AG09319 (cell line): Measurements from ENCODE around the gene DCLK3.

Experiments
- DNase-seq: peaks from one replicate; pipeline ENCODE4 v3.0.0-alpha.2; 2010; ENCODE audit warnings: low read depth; ENCODE audit errors: extremely low read depth
- TF ChIP-seq, protein P1 (sequence below): IDR thresholded peaks from 2 replicates; pipeline ENCODE4 v1.5.1; 2011; ENCODE audit warnings: low read depth, mild to moderate bottlenecking, inconsistent platforms, low read length, moderate library complexity

The DCLK3 gene

DNA sequence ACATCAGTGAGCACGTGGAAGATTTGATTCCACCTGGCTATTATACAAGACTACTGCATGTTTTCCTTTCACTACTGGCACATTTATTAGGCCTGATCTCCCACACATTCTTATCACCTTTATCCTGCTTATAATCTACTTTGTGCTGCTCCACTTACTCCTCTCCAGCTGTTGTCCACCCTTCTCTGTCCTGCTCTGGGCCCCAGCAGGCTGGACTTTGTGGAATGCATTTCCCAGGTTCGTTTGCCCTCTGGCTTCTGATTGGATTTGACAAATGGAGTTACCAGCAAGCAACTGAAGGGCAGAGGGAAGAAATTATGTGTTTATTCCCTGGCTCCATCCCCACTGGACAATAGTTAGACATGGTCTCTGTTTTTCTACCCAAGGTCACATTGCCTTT, 75.5 kb downstream of the DCLK3 start:
- TF ChIP-seq, protein P1, sequence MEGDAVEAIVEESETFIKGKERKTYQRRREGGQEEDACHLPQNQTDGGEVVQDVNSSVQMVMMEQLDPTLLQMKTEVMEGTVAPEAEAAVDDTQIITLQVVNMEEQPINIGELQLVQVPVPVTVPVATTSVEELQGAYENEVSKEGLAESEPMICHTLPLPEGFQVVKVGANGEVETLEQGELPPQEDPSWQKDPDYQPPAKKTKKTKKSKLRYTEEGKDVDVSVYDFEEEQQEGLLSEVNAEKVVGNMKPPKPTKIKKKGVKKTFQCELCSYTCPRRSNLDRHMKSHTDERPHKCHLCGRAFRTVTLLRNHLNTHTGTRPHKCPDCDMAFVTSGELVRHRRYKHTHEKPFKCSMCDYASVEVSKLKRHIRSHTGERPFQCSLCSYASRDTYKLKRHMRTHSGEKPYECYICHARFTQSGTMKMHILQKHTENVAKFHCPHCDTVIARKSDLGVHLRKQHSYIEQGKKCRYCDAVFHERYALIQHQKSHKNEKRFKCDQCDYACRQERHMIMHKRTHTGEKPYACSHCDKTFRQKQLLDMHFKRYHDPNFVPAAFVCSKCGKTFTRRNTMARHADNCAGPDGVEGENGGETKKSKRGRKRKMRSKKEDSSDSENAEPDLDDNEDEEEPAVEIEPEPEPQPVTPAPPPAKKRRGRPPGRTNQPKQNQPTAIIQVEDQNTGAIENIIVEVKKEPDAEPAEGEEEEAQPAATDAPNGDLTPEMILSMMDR, result no peak
- DNase-seq, result no peak

DNA sequence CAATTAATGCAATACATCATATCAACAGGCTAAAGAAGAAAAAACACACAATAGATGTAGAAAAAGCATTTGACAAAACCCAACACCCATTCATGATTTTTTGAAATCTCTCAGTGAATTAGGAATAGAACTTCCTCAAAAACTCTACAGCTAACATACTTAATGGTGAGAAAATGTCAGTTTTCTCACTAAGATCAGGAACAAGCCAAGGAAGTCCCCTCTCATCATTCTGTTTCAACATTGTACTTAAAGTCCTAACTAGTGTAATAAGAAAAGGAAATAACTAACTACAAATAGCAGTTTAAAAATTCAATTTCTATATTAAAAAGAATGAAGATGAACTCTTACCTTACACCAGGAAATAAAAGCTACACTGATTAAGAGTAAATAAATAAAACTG, 77.8 kb downstream of the DCLK3 start:
- DNase-seq, result no peak
- TF ChIP-seq, protein P1, result no peak

DNA sequence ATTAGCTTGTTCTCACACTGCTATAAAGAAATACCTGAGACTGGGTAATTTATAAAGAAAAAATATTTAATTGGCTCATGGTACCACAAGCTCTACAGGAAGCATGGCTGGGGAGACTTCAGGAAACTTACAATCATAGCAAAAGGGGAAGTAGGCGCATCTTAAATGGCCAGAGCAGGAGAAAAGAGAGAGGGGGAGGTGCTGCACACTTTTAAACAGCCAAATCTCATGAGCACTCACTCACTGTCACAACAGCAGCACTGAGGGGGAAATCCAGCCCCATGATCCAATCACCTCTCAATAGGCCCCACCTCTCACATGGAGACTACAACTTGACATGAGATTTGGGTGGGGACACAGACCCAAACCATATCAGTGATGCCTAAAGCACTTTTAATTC, 82.5 kb downstream of the DCLK3 start:
- no peak for DNase-seq
- TF ChIP-seq, protein P1, result no peak

DNA sequence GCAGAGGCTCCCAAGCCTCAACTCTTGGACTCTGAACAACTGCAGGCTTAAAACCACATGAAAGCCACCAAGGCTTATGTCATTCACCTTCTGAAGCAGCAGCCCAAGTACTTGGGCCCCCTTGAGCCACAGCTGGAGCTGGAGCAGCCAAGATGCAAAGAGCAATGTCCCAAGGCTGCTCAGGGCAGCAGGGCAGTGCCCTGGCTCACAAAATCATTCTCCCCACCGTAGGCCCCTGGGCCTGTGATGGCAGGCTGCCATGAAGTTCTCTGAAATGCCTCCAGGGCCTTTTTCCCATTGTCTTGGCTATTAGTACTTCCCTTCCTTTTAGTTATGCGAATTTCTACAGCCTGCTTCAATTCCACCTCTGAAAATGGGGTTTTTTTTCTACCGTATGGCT, 83.4 kb downstream of the DCLK3 start:
- DNase-seq, result no peak
- TF ChIP-seq, protein P1, result no peak

DNA sequence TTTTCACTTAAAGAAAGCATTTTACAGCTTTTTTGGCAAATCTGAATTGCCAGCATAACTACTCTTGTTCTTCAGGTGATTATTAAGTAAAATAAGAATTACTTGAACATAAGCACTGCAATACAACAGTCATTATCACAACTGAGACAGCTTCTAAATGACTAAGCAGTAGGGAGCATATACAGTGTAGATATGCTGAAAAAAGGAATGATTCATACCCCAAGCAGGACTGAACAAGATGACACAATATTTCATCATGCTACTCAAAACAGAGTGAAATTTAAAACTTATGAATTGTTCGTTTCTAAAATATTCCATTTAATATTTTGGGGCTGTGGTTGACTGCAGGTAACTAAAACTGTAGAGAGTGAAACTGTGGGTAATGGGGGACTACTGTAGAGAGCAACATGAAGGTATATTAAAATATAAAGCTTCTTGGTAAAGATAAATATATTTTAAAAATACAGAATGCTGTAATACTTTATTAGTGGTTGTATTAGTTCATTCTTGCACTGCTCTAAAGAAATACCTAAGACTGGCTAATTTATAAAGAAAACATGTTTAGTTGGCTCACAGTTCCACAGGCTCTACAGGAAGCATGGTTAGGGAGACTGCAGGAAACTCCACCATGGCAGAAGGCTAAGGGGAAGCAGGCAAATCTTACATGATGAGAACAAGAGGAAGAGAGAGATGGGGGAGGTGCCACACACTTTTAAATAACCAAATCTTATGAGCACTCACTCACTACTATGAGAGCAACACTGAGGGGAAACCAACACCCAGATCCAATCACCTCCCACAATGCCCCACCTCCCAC, 84.8 kb downstream of the DCLK3 start:
- TF ChIP-seq, protein P1, result no peak
- DNase-seq, result peak; percentile 72

DNA sequence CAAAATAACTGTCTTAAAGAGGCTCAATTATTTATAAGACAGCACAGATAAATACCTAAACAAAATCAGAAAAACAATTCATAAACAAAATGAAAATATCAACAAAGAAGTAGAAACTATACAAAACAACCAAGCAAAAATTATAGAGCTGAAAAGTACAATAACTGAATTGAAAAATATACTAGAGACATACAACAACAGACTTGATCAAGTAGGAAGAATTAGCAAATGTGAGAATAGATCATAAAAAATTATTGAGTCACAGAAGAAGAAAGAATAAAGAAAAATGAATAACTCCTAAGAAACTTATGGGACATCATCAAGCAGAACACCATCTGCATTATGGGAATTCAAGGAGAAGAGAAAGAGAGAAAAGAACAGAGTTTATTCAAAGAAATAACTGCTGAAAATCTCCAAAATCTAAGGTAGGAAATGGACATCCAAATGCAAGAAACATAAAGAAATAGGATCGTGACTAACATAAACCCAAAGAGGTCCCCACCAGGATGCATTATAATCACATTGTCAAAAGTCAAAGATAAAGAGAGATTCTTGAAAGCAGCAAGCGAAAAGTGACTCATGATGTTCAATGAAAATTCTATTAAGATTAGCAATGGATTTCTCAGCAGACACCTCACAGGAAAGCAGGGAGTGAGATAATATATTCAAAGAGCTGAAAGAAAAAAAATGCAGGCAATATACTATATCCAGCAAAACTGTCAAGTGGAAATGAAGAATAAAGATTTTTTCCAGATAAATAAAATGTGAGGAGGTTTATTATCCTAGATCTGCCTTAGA, 85.9 kb downstream of the DCLK3 start:
- DNase-seq, result no peak
- TF ChIP-seq, protein P1, result no peak
